Loucy (cell line): ENCODE results near the gene CHST9.

ENCODE experiments used
- EZH2phosphoT487 ChIP-seq: fragments of 200-600 bp; IDR thresholded peaks from 2 replicates; pipeline ENCODE4 v1.6.1; 2018; ENCODE audit warnings: antibody characterized with exemption, mild to moderate bottlenecking, moderate library complexity, borderline replicate concordance
- TF ChIP-seq, protein P1 (sequence below): fragments of 200-600 bp; sonication (generic); conservative IDR thresholded peaks from 2 replicates; pipeline ENCODE4 v1.5.1; 2014; ENCODE audit warnings: mild to moderate bottlenecking, antibody characterized with exemption, low read length

DNA sequence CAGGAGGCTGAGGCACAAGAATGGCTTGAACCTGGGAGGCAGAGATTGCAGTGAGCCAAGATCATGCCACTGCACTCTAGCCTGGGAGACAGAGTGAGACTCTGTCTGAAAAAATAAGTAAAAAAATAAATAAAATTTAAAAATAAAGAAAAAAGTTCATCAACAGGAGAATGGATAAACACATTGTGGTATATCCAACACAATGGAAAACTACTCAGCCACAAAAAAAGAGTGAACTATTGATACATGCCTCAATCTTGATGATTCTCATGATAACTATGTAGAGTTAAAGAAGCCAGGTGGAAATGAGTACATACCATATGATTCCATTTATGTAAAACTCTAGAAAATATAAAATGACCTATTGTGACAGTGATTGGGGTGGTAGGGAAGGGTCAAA lies 195.3 kb downstream of the CHST9 start:
- TF ChIP-seq, protein P1, sequence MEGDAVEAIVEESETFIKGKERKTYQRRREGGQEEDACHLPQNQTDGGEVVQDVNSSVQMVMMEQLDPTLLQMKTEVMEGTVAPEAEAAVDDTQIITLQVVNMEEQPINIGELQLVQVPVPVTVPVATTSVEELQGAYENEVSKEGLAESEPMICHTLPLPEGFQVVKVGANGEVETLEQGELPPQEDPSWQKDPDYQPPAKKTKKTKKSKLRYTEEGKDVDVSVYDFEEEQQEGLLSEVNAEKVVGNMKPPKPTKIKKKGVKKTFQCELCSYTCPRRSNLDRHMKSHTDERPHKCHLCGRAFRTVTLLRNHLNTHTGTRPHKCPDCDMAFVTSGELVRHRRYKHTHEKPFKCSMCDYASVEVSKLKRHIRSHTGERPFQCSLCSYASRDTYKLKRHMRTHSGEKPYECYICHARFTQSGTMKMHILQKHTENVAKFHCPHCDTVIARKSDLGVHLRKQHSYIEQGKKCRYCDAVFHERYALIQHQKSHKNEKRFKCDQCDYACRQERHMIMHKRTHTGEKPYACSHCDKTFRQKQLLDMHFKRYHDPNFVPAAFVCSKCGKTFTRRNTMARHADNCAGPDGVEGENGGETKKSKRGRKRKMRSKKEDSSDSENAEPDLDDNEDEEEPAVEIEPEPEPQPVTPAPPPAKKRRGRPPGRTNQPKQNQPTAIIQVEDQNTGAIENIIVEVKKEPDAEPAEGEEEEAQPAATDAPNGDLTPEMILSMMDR = no peak
- no peak for TF ChIP-seq EZH2phosphoT487
